Sigmoid colon (tissue), 4 donors: ENCODE results near the gene RGS7BP.

Experiments used
- EP300 ChIP-seq, 4 donors: sonication (generic); formaldehyde crosslinking; IDR thresholded peaks; one replicate each; pipeline ENCODE4 v1.6.1; 2017; ENCODE audit warnings: antibody characterized with exemption in 4 of 4
- POLR2A ChIP-seq, 2 donors: fragments of 450-650 bp; IDR thresholded peaks; one replicate each; pipeline ENCODE4 v1.6.1; 2016; ENCODE audit warnings: antibody characterized with exemption in 2 of 2, mild to moderate bottlenecking in 2 of 2, moderate library complexity in 2 of 2
- POLR2AphosphoS5 ChIP-seq, 4 donors: sonication (generic); formaldehyde crosslinking; IDR thresholded peaks; one replicate each; pipeline ENCODE4 v1.6.1; 2017; ENCODE audit warnings: antibody characterized with exemption in 4 of 4
- TF ChIP-seq, protein P1 (sequence below), 4 experiments: fragments of 450-650 bp in 3 of 4; fragments of 200-600 bp in 1 of 4; IDR thresholded peaks; one replicate each; pipeline ENCODE4 v1.5.1; 2016 to 2019; ENCODE audit warnings: antibody characterized with exemption in 4 of 4, mild to moderate bottlenecking in 3 of 4, moderate library complexity in 2 of 4

DNA sequence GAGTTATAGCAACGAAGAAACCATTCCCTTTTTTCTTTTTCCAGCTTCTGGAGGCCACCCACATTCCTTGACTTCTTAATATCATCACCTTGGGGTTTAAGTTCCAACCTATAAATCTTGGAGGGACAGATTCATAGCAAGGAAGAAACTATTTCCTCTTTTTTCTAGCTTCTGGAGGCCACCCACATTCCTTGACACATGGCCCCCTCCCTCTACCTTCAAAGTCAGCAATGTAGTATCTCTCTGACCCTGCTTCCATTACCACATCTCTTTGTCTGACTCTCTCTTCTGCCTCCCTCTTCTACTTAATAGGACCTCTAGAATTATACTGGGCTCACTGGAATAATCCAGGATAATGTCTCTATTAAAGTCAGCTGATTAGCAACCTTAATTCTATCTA, 149.8 kb downstream of the RGS7BP start:
- TF ChIP-seq POLR2A (IDR thresholded peaks at IDR 0.05) (no peak), EP300 (IDR thresholded peaks at IDR 0.05) (no peak), POLR2AphosphoS5 (IDR thresholded peaks at IDR 0.05) (no peak)
- TF ChIP-seq, protein P1, sequence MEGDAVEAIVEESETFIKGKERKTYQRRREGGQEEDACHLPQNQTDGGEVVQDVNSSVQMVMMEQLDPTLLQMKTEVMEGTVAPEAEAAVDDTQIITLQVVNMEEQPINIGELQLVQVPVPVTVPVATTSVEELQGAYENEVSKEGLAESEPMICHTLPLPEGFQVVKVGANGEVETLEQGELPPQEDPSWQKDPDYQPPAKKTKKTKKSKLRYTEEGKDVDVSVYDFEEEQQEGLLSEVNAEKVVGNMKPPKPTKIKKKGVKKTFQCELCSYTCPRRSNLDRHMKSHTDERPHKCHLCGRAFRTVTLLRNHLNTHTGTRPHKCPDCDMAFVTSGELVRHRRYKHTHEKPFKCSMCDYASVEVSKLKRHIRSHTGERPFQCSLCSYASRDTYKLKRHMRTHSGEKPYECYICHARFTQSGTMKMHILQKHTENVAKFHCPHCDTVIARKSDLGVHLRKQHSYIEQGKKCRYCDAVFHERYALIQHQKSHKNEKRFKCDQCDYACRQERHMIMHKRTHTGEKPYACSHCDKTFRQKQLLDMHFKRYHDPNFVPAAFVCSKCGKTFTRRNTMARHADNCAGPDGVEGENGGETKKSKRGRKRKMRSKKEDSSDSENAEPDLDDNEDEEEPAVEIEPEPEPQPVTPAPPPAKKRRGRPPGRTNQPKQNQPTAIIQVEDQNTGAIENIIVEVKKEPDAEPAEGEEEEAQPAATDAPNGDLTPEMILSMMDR (IDR thresholded peaks at IDR 0.05) = no peak
